Upper lobe of left lung (tissue), 6 donors: ENCODE measurements around the gene PALLD. TPM values are rescaled to one million over a fixed set of nuclear protein-coding genes. Genes with fewer than 3 reads are reported as not detected.
A peak's percentile ranks its signal among the peaks of the same experiment; 100 is the strongest.

Experiments used
- ATAC-seq, 2 donors: fragments of 200-7000 bp; cut with Tn5 transposase; one replicate each; pipeline ENCODE4 v1.9.1; 2022; ENCODE audit warnings: mild to moderate bottlenecking in 2 of 2, moderate library complexity in 2 of 2; ENCODE audit not compliant: low FRiP score in 2 of 2
- DNase-seq, 2 donors: peaks; one replicate each; pipeline ENCODE4 v3.0.0-alpha.2; 2019 to 2020
- H3K27ac ChIP-seq, 4 donors: fragments of 200-600 bp; sonication (generic); one replicate each; pipeline ENCODE4 v1.5.1; 2016 to 2019
- H3K27me3 ChIP-seq, 4 donors: fragments of 200-600 bp; sonication (generic); one replicate each; pipeline ENCODE4 v1.5.1; 2017 to 2019
- H3K36me3 ChIP-seq, 4 donors: fragments of 200-600 bp; sonication (generic); one replicate each; pipeline ENCODE4 v1.5.1; 2016 to 2019
- H3K4me1 ChIP-seq, 4 donors: fragments of 200-600 bp; sonication (generic); one replicate each; pipeline ENCODE4 v1.5.1; 2018 to 2019
- H3K4me3 ChIP-seq, 4 donors: fragments of 200-600 bp; sonication (generic); one replicate each; pipeline ENCODE4 v1.5.1; 2017 to 2019; ENCODE audit warnings: mild to moderate bottlenecking in 2 of 4, moderate library complexity in 1 of 4
- H3K9me3 ChIP-seq, 4 donors: fragments of 200-600 bp; sonication (generic); one replicate each; pipeline ENCODE4 v1.5.1; 2018 to 2019
- CTCF ChIP-seq, 6 experiments: fragments of 450-650 bp in 4 of 6; fragments of 200-600 bp in 2 of 6; sonication (generic) in 2 of 6; IDR thresholded peaks; one replicate each; pipeline ENCODE4 v1.5.1; 2016 to 2019; ENCODE audit warnings: antibody characterized with exemption in 6 of 6
- EP300 ChIP-seq, 4 donors: sonication (generic); formaldehyde crosslinking; IDR thresholded peaks; one replicate each; pipeline ENCODE4 v1.5.1; 2017; ENCODE audit warnings: antibody characterized with exemption in 4 of 4, control low read depth in 2 of 4
- POLR2A ChIP-seq, 4 donors: fragments of 450-650 bp; IDR thresholded peaks; one replicate each; pipeline ENCODE4 v1.5.1; 2016 to 2017; ENCODE audit warnings: antibody characterized with exemption in 4 of 4, mild to moderate bottlenecking in 2 of 4
- POLR2AphosphoS5 ChIP-seq, 2 donors: sonication (generic); formaldehyde crosslinking; IDR thresholded peaks; one replicate each; pipeline ENCODE4 v1.5.1; 2017; ENCODE audit warnings: antibody characterized with exemption in 2 of 2
- WGBS, 2 donors: methylation state at CpG; one replicate each; pipeline ENCODE4 v1.1.5; 2017 to 2018; 5-methylcytosine and 5-hydroxymethylcytosine counted together
- total RNA-seq, 6 donors: library from RNA; depleted of rRNA in 4 of 6; stranded (reverse); fragments of >200 nt in 4 of 6; gene quantifications; one replicate each; pipeline versions ENCODE4 v1.1.0 to v1.2.1, GENCODE V29; 2016 to 2021
- donor health status: DM: no; HTN: no; CAD: no; lungs with moderate emphysema.
- donor health status: DM: no; HTN: yes; CAD: no; lungs with severe emphysema.

Gene PALLD
- total RNA-seq, 6 donors from 2014 or later = 63.9 to 175 (median 134) TPM

- Histone ChIP-seq H3K4me1 (peaks cover 0 to 5% (median 0%) of the 10 kb centered on the region in 4 donors), H3K9me3 (no peaks in the 10 kb centered on the region), H3K27me3 (no peaks in the 10 kb centered on the region), H3K36me3 (no peaks in the 10 kb centered on the region), H3K4me3 (no peak overlapping the region), H3K27ac (no peak overlapping the region)
- TF ChIP-seq EP300 (IDR thresholded peaks at IDR 0.05) (no peak), CTCF (IDR thresholded peaks at IDR 0.05) (no peak), POLR2A (IDR thresholded peaks at IDR 0.05) (no peak), POLR2AphosphoS5 (IDR thresholded peaks at IDR 0.05) (no peak)
- WGBS, 2 donors = 88 to 89% methylated on average over 8 of the region's 8 CpGs
- no peak for DNase-seq
- ATAC-seq = peak in 1 of 2 donors; percentile 84
These were observed 269.9 kb downstream of the PALLD start for GRCh38 chr4:168766604-168767316.

GRCh38 chr4:168769416-168769815, 272.6 kb downstream of the PALLD start:
- Histone ChIP-seq H3K27me3 (no peaks in the 10 kb centered on the region), H3K36me3 (no peaks in the 10 kb centered on the region), H3K27ac (no peak overlapping the region), H3K4me1 (peaks cover 0 to 5% (median 0%) of the 10 kb centered on the region in 4 donors), H3K4me3 (no peak overlapping the region), H3K9me3 (no peaks in the 10 kb centered on the region)
- no peak for TF ChIP-seq CTCF (IDR thresholded peaks at IDR 0.05)
- WGBS, 2 donors = 62 to 89% methylated on average over 4 of the region's 4 CpGs
- DNase-seq (no peak), ATAC-seq (peak in 1 of 2 donors; percentile 67)

- ATAC-seq = no peak
- Histone ChIP-seq H3K36me3 (no peaks in the 10 kb centered on the region), H3K4me1 (peaks cover 0 to 5% (median 0%) of the 10 kb centered on the region in 4 donors), H3K4me3 (no peak overlapping the region), H3K27ac (no peak overlapping the region), H3K27me3 (no peaks in the 10 kb centered on the region), H3K9me3 (no peaks in the 10 kb centered on the region)
- TF ChIP-seq POLR2AphosphoS5 (IDR thresholded peaks at IDR 0.05) (no peak), POLR2A (IDR thresholded peaks at IDR 0.05) (no peak), EP300 (IDR thresholded peaks at IDR 0.05) (no peak), CTCF (IDR thresholded peaks at IDR 0.05) (no peak)
- 27 to 47% methylated on average over 1 of the region's 1 CpG for WGBS, 2 donors
- DNase-seq = no peak
These were observed 273.0 kb downstream of the PALLD start for GRCh38 chr4:168769837-168770236.

- no peak for DNase-seq
- no peaks in the 10 kb centered on the region for H3K36me3 ChIP-seq
- H3K4me3 ChIP-seq = no peak overlapping the region
- no peak overlapping the region for H3K27ac ChIP-seq
- no peaks in the 10 kb centered on the region for H3K4me1 ChIP-seq
- no peak for TF ChIP-seq POLR2A (IDR thresholded peaks at IDR 0.05)
- TF ChIP-seq CTCF (IDR thresholded peaks at IDR 0.05) = no peak
- TF ChIP-seq EP300 (IDR thresholded peaks at IDR 0.05) = no peak
- no peak for TF ChIP-seq POLR2AphosphoS5 (IDR thresholded peaks at IDR 0.05)
- peaks cover 0 to 5% (median under 1%) of the 10 kb centered on the region in 4 donors for H3K9me3 ChIP-seq
- H3K27me3 ChIP-seq = no peaks in the 10 kb centered on the region
- no peak for ATAC-seq
- WGBS, 2 donors = 96 to 100% methylated on average over 2 of the region's 2 CpGs
These were observed 274.4 kb downstream of the PALLD start for GRCh38 chr4:168771251-168771650.
